ENCODE measurements around the gene DPM2.

Gene DPM2

GRCh38 chr9:127973169-127974000 is 35.7 kb upstream of the DPM2 start:
- no peak for DNase-seq (ENCODE audit: low spot score)

DNA sequence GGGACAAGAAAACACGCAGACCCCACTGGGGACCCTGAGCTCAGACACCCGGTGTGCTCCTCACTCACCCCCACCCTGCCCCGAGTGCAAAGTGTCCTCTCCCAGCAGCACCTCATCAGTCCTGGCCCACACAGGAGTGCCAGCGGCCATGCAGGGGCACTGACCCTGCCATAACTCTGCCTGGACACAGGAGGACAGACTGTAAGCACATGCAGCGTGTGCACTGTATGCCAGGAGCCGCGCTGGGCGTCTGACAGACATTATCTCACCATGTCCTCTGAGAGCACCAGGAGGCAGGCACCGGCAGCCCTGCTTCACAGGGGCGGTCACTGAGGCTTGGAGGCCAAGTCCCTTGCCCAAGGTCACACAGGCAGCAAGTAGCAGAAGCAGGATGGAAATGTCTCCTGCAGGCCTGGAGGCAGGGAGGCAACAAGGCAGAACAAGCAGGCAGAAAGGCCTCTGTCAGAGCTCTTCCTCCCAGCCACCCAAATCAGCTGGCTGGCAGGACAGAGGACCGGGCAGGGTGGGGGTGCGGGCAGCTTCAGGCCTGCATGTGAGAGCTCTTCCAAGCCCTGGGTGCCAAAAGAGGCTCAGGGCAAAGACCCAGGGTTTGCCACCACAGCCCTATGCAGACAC is 34.7 kb upstream of the DPM2 start:
- no peak for DNase-seq (ENCODE audit: low spot score)

DNA sequence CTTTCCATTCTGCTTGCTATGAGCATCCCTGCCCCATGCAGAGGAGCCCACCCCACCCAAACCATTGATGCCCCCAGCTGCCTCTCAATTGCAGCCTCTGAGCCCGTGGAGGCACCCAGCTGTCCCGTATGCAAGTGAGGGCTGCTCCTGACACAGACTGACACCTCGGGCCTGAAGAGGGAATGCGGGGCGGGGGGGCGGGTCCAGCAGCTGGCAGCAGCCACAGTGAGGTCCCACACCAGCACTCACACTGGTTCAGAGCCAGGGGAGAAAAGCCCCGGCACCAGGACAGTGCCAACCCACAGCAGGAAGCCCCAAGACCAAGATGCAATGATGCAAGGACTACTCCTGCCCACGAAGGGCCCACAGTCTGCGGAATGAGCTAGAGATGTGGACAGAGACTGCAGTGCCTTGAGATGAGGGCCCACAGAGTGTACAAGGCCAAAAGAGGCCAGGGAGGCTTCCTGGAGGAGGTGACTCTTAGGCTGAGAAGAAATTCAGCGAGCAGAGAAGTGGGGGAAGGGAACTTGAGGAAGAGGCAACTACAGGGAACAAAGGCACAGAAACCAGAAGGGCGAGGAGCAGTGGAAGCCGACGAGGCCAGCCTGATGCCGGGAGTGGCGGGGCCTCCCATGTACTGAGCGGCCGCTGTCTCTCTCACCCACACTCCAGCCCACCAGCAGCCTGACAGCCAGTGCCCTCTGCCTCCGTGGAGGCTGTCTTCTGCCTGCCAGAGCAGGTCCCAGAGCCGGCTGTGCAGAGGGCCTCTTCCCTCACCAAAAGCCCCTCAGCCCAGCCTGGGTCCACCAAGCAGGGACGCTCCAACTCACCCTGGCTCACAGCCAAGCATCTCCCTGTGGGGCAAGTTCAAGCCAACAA is 33.9 kb upstream of the DPM2 start:
- no peak for DNase-seq (ENCODE audit: low spot score)

DNA sequence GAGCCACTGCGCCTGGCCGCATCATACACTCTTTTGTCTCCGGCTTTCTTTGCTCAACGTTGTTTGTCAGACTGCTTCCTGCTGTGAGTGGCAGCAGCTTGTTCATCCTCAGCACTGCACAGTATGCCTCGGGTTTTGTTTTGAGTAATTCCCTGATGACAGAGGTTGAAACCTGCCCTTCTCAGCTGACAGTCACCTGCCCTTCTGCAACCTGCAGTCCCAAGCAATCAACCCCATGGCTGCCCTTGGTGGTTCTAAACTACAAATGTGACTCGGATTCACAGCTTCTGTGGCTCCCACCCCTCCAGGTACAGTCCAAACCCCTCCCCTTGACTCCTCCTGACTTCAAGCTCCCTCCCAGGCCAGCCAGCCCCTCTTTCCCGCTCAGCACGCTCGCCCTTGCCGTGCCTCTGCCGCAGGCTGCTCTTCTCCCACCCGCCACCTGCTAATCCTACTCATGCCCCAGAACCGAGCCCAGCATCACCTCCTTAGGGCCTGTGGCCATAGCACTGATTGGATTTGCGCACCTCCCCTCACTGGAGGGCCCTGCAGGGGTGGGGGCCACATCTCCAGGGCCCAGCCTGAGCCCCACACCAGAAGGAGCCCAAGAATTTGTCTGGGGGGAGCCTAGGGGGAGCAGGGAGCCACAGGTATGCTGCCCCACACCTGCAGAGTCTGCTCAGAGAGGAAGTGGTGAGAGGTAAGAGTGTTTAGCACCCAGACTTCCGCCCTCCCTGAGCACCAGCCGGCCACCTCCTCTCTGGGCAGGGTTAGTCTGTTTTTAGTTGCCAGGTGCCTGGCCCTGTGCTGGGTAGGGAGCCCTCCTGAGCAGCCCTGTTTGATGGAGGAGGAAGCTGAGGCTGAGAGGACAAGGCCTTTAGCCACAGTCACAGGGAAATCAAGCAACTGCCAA is 33.0 kb upstream of the DPM2 start:
- no peak for DNase-seq (ENCODE audit: low spot score)

- no peak for DNase-seq (ENCODE audit: low spot score)
Observed at GRCh38 chr9:127968700-127969383, 31.2 kb upstream of the DPM2 start.

GRCh38 chr9:127968042-127968441 is 30.4 kb upstream of the DPM2 start:
- no peak for DNase-seq (ENCODE audit: low spot score)

- DNase-seq (ENCODE audit: low spot score): no peak
Observed at GRCh38 chr9:127967151-127967809, 29.6 kb upstream of the DPM2 start.

DNA sequence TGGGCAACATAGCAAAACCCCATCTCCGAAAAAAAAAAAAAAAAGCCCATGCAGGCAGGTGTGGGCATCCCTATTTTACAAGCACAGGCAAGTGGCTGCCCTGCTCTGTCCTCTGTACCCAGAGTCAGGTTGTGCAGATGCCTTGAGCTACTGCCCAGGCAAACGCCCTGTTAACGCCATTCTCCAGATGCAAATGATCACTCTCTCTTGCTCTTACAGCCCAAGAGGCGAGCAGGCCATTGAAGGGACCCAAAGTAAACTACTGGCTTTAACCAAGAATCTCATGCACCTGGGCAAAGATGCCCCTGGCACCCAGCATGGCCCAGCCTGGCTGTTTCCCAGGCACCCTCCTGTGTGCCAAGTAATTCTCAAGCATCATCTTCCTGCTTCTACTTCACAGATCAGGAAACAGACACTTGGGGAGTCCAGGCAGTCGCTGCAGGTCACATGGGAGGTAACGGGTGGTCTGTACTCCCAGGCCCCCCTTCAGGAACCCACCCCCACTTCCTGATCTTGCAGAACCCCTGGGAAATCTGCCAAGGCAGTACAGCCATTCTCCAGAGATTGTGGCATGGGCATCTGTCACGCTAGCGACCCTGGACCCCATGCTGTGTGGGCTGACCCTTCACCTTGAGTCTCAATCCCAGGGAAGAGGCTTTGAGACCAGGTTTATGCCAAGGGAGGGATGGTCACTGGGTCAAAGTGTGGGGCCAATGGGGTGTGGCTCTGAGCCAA is 28.9 kb upstream of the DPM2 start:
- DNase-seq (ENCODE audit: low spot score): no peak

DNA sequence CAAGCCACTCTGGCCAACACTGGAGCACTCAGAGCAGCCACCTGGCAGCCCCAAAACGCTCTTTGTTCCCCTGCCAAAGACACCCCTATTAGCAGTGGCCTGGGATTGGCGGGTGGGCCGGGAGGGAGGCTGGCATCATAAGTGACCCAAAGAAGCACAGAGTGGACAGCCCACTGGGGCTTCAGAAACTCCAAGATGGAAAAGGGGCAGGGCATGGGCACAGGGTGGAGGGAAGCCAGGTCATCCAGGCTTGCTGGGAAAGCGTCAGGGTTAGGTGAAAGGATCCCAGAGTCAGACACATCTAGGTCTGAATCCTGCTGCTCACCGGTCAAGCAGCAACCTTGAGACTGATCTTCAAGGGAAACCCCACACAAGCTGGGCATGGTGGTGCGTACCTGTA is 28.3 kb upstream of the DPM2 start:
- DNase-seq (ENCODE audit: low spot score): no peak

DNA sequence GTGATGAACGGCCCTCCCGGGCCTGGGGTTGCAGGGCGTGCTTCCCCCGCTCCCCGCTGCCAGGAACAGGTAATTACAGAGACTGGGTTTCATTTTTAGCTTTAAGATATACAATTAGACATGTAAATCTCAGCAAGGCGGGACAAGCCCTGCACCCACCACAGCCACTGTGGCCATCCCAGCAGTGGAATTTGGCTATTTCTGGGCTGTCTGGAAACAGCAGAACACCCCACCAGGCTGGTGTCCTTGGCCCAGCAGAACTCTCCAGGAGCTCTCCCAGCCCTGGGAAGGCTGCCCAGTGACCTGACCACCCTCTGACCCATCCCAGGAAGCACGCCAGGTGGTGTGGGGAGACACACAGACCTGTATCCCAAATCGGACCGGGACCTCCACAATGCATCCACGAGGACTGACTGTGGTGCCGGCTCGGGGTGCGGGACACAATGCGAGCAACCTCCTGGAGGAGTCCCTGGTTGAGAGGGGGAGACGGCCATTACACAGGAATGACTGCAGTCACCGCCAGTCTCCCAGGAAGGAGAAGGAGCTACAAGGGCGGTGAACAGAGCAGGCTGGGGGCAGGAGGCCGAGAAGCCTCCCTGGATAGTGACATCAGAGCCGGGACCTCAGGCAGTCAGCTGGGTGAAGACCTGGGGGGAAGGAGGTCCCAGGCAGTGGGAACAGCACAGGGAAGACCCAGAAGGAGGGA is 25.9 kb upstream of the DPM2 start:
- DNase-seq (ENCODE audit: low spot score): no peak

DNA sequence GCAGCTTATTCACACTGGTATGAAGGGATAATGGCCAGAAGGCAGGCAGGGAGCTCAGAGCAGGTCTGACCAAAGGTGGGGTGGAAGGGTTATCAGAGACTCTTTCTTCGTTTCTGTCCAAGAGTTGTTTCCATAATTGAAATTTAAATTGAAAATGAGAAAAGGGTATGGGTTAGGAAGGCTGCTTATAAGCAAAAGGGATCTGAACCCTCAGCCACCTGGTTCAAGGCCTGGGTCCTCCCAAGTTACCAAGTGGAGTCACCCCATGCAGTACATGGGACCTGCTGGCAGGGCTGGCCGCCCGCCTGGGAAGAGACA is 25.3 kb upstream of the DPM2 start:
- no peak for DNase-seq (ENCODE audit: low spot score)

- no peak for DNase-seq (ENCODE audit: low spot score)
Observed at GRCh38 chr9:127962278-127962677, 24.6 kb upstream of the DPM2 start.

GRCh38 chr9:127961613-127962155 is 24.0 kb upstream of the DPM2 start:
- DNase-seq (ENCODE audit: low spot score): no peak

DNA sequence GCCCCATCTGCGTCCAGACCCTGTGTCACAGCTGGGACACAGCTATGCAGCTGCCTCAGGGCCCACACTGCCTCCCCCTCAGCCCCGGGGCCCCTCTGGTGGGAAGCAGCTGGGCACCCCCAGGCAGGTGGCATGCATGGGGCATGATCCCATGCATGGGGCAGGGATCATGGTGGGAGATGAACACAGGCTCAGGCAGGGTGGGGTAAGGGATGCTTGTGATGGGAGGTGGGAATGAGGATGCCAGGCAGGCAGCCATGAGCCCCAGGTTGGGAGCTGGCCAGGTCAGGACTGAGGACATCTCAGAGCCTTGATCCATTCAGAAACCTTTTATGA is 23.5 kb upstream of the DPM2 start:
- DNase-seq (ENCODE audit: low spot score): no peak

DNA sequence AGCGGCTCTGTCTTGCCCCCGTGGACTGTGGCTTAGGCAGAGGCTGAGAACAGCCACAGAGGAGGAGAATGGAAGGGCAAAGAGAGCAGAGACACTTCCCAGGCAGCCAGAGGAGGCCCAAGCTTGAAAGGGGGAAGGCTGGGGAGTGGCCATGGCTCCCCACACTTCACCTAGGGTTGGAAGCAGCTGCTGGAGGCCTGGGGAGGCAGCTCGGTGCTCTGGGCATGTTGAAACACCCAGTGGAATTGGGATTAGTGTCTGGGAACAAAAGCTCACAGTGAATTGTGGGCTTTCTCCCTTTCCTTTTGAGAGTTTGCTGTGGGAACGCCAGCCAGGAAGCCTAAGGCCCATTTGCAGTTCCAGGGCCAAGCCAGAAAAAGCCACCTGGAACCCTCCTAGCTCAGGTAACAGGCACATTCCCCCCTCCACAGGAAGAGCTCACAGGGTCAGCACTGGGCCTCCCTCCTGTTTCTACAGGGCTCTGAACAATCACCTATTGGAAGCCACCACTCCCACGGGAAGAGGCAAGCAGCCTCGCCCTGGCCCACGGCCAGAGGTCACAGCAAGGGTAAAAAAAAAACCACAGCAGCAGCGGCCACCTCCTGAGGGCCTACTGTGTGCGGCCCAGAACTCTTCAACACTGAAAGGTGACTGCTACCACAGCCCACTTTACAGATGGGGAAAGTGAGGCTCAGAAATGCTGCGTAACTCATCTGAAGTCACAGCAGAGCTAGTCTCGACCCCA is 22.9 kb upstream of the DPM2 start:
- DNase-seq (ENCODE audit: low spot score): no peak

DNA sequence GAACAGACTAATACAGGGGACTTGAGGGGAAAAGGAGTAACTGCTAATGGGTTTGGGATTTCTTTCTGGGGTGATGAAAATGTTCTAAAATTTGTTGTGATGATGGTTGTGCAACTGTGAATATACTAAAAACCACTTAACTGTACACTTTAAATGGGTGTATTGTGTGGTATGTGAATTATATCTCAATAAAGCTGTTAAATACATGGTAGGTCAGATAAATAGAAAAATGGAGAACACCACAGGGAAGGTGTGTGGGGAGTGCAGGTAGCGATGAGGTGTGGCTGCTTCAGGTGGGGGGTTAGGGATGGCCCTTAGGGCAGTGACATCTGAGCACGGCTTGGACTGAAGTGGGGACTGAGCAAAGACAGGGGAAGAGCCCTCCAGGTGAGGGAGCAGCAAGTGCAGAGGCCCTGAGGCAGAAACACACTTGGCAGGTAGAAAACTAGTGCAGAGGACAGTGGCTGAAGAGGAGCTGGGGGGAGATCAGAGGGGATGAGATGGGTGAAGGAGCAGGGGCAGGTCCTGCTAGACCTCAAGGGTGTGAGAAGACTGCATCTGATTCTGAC is 22.3 kb upstream of the DPM2 start:
- DNase-seq (ENCODE audit: low spot score): no peak

GRCh38 chr9:127959398-127959797 is 21.7 kb upstream of the DPM2 start:
- no peak for DNase-seq (ENCODE audit: low spot score)

DNA sequence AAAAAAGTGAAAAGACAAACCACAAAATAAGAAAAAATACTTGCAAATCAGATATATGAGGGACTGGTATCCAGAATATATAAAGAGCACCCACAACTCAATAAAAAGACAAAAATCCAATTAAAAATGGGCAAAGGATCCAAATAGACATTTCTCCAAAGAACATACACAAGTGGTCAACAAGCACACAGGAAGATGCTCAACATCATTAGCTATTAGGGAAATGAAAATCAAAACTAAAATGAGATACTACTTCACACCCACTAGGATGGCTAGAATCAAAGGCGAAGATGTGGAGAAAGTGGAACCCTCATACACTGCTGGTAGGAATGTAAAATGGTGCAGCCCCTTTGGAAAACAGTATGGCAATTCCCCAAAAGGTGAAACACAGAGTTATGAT is 21.1 kb upstream of the DPM2 start:
- DNase-seq (ENCODE audit: low spot score): no peak

All from left forelimb (tissue), 1 donor.